ENCODE results near the gene TBCC.

The TBCC gene

GRCh38 chr6:42715871-42716270 lies 30.0 kb downstream of the TBCC start:
- no peak for ATAC-seq
- TF ChIP-seq PPARA (CRISPR knock-in tag; IDR thresholded peaks at IDR 0.05; ENCODE audit: borderline replicate concordance) (no peak), SNAI2 (CRISPR knock-in tag; IDR thresholded peaks at IDR 0.05) (no peak), RARB (CRISPR knock-in tag; IDR thresholded peaks at IDR 0.05) (no peak), ZNF8 (CRISPR knock-in tag; IDR thresholded peaks at IDR 0.05) (no peak), ESRRG (CRISPR knock-in tag; IDR thresholded peaks at IDR 0.05) (no peak), ZFP3 (CRISPR knock-in tag; IDR thresholded peaks at IDR 0.05) (no peak)

GRCh38 chr6:42714098-42714761 lies 31.7 kb downstream of the TBCC start:
- peak; percentile 82 for ATAC-seq
- TF ChIP-seq ZC3H10 (CRISPR knock-in tag; IDR thresholded peaks at IDR 0.05): no peak
- 0 out of 2 replicates have a peak, but pooled peaks have one; percentile 14 for TF ChIP-seq ISL1 (CRISPR knock-in tag; IDR thresholded peaks at IDR 0.05)

GRCh38 chr6:42711930-42712329 lies 34.0 kb downstream of the TBCC start:
- no peak for ATAC-seq
- TF ChIP-seq ZFP30 (CRISPR knock-in tag; IDR thresholded peaks at IDR 0.05) (no peak), RARB (CRISPR knock-in tag; IDR thresholded peaks at IDR 0.05) (no peak), PATZ1 (CRISPR knock-in tag; IDR thresholded peaks at IDR 0.05; ENCODE audit: borderline replicate concordance) (no peak), SNAI2 (CRISPR knock-in tag; IDR thresholded peaks at IDR 0.05) (no peak), POU6F1 (CRISPR knock-in tag; IDR thresholded peaks at IDR 0.05; ENCODE audit: borderline replicate concordance, low read depth) (no peak), ARNTL (CRISPR knock-in tag; IDR thresholded peaks at IDR 0.05; ENCODE audit: borderline replicate concordance, low read depth) (no peak), PPARA (CRISPR knock-in tag; IDR thresholded peaks at IDR 0.05; ENCODE audit: borderline replicate concordance) (no peak)

- TF ChIP-seq TSHZ2 (CRISPR knock-in tag; IDR thresholded peaks at IDR 0.05): no peak
- TF ChIP-seq CSDC2 (CRISPR knock-in tag; IDR thresholded peaks at IDR 0.05): no peak
- no peak for TF ChIP-seq PPARA (CRISPR knock-in tag; IDR thresholded peaks at IDR 0.05; ENCODE audit: borderline replicate concordance)
- TF ChIP-seq GLIS3 (CRISPR knock-in tag; IDR thresholded peaks at IDR 0.05): no peak
- no peak for TF ChIP-seq CSRNP3 (CRISPR knock-in tag; IDR thresholded peaks at IDR 0.05)
- TF ChIP-seq ISL1 (CRISPR knock-in tag; IDR thresholded peaks at IDR 0.05): no peak
- TF ChIP-seq CREB5 (CRISPR knock-in tag; IDR thresholded peaks at IDR 0.05; ENCODE audit: low read depth): no peak
- no peak for TF ChIP-seq TOX (CRISPR knock-in tag; IDR thresholded peaks at IDR 0.05; ENCODE audit: borderline replicate concordance)
- no peak for TF ChIP-seq PATZ1 (CRISPR knock-in tag; IDR thresholded peaks at IDR 0.05; ENCODE audit: borderline replicate concordance)
- no peak for TF ChIP-seq ZFP30 (CRISPR knock-in tag; IDR thresholded peaks at IDR 0.05)
- TF ChIP-seq POU6F1 (CRISPR knock-in tag; IDR thresholded peaks at IDR 0.05; ENCODE audit: borderline replicate concordance, low read depth): no peak
- no peak for TF ChIP-seq ZC3H10 (CRISPR knock-in tag; IDR thresholded peaks at IDR 0.05)
- ATAC-seq: no peak
These were observed 35.6 kb downstream of the TBCC start for GRCh38 chr6:42710316-42710715.
